Tibial artery (tissue), 4 donors: ENCODE measurements around the gene ADAM10.

Experiments
- DNase-seq, 2 donors: peaks; one replicate each; pipeline ENCODE4 v3.0.0-alpha.2; 2019
- H3K27ac ChIP-seq, 2 donors: fragments of 200-600 bp; sonication (generic) in 1 of 2; 1 replicate in 1 of 2; 2 replicates in 1 of 2; pipeline ENCODE4 v1.5.1; 2018 to 2019; ENCODE audit warnings: mild to moderate bottlenecking in 1 of 2
- H3K27me3 ChIP-seq, 2 donors: fragments of 200-600 bp; sonication (generic) in 1 of 2; one replicate each; pipeline versions ENCODE4 v1.5.1 to v1.6.0; 2016 to 2019
- H3K36me3 ChIP-seq, 3 donors: fragments of 200-600 bp; sonication (generic) in 2 of 3; one replicate each; pipeline ENCODE4 v1.5.1; 2016 to 2019; ENCODE audit warnings: mild to moderate bottlenecking in 2 of 3
- H3K4me1 ChIP-seq, 4 donors: fragments of 200-600 bp; sonication (generic) in 2 of 4; 1 replicate in 3 of 4; 2 replicates in 1 of 4; pipeline ENCODE4 v1.5.1; 2016 to 2019
- H3K4me3 ChIP-seq, 2 donors: fragments of 200-600 bp; sonication (generic) in 1 of 2; 1 replicate in 1 of 2; 2 replicates in 1 of 2; pipeline ENCODE4 v1.5.1; 2018 to 2019; ENCODE audit warnings: mild to moderate bottlenecking in 2 of 2
- H3K9me3 ChIP-seq, 3 donors: fragments of 200-600 bp; sonication (generic) in 1 of 3; one replicate each; pipeline ENCODE4 v1.5.1; 2016 to 2019
- CTCF ChIP-seq, 2 experiments: fragments of 200-600 bp in 1 of 2; fragments of 450-650 bp in 1 of 2; IDR thresholded peaks; one replicate each; pipeline ENCODE4 v1.5.1; 2017 to 2019; ENCODE audit warnings: antibody characterized with exemption in 2 of 2, mild to moderate bottlenecking in 1 of 2, moderate library complexity in 1 of 2
- intact Hi-C: fragments of 100-400 bp; cut with DNase I; formaldehyde crosslinking; loops from one replicate; pipeline ENCODE4 v1.15.0; 2023; ENCODE audit warnings: low total_unique reads

Gene ADAM10

GRCh38 chr15:58696738-58697137 is 52.8 kb downstream of the ADAM10 start:
- Histone ChIP-seq H3K27me3 (no peaks in the 10 kb centered on the region), H3K27ac (no peak overlapping the region), H3K9me3 (no peaks in the 10 kb centered on the region), H3K4me1 (peaks cover 0 to 10% (median 2%) of the 10 kb centered on the region in 4 donors), H3K4me3 (no peak overlapping the region), H3K36me3 (peaks cover 0 to 7% (median 0%) of the 10 kb centered on the region in 3 donors)
- no peak for TF ChIP-seq CTCF (IDR thresholded peaks at IDR 0.05)
- DNase-seq = no peak
- intact Hi-C loops = no loop called here

GRCh38 chr15:58694641-58695398 is 54.7 kb downstream of the ADAM10 start:
- Histone ChIP-seq H3K9me3 (no peaks in the 10 kb centered on the region), H3K36me3 (no peaks in the 10 kb centered on the region), H3K4me3 (no peak overlapping the region), H3K27me3 (no peaks in the 10 kb centered on the region), H3K27ac (no peak overlapping the region), H3K4me1 (peaks cover 0 to 21% (median 3%) of the 10 kb centered on the region in 4 donors)
- DNase-seq = no peak
- intact Hi-C loops = no loop called here
- no peak for TF ChIP-seq CTCF (IDR thresholded peaks at IDR 0.05)

- TF ChIP-seq CTCF (IDR thresholded peaks at IDR 0.05) = no peak
- Histone ChIP-seq H3K9me3 (no peaks in the 10 kb centered on the region), H3K4me3 (no peak overlapping the region), H3K27me3 (no peaks in the 10 kb centered on the region), H3K27ac (no peak overlapping the region), H3K4me1 (peaks cover 0 to 25% (median 2%) of the 10 kb centered on the region in 4 donors), H3K36me3 (no peaks in the 10 kb centered on the region)
- DNase-seq = no peak
- intact Hi-C loops = no loop called here
These were observed 58.8 kb downstream of the ADAM10 start for GRCh38 chr15:58690703-58691102.

GRCh38 chr15:58689646-58690045 is 59.9 kb downstream of the ADAM10 start:
- H3K27me3 ChIP-seq = no peaks in the 10 kb centered on the region
- H3K36me3 ChIP-seq = no peaks in the 10 kb centered on the region
- H3K4me3 ChIP-seq = no peak overlapping the region
- TF ChIP-seq CTCF (IDR thresholded peaks at IDR 0.05) = no peak
- H3K27ac ChIP-seq = no peak overlapping the region
- intact Hi-C loops = no loop called here
- H3K4me1 ChIP-seq = peaks cover 0 to 20% (median 2%) of the 10 kb centered on the region in 4 donors
- H3K9me3 ChIP-seq = no peaks in the 10 kb centered on the region
- no peak for DNase-seq

- no peak overlapping the region for H3K27ac ChIP-seq
- no peaks in the 10 kb centered on the region for H3K9me3 ChIP-seq
- intact Hi-C loops = no loop called here
- TF ChIP-seq CTCF (IDR thresholded peaks at IDR 0.05) = no peak
- H3K4me1 ChIP-seq = peaks cover 0 to 15% (median 2%) of the 10 kb centered on the region in 4 donors
- no peak overlapping the region for H3K4me3 ChIP-seq
- DNase-seq = no peak
- no peaks in the 10 kb centered on the region for H3K27me3 ChIP-seq
- no peaks in the 10 kb centered on the region for H3K36me3 ChIP-seq
These were observed 63.2 kb downstream of the ADAM10 start for GRCh38 chr15:58686286-58686685.
